Activated CD8-positive, alpha-beta memory T cell treated with anti-CD3 and anti-CD28 coated beads, Interleukin-2, amount 10 ng/mL, durations not matched to agents 7 days and 5 days (primary cell): Measurements from ENCODE around the gene EVX2. TPM values are rescaled to one million over a fixed set of nuclear protein-coding genes. Genes with fewer than 3 reads are reported as not detected.

Experiments
- ATAC-seq: fragments of 150-1000 bp; cut with Tn5 transposase; one replicate; pipeline ENCODE4 v1.10.0; 2021; ENCODE audit warnings: moderate library complexity
- CTCF ChIA-PET: fragments of 350-600 bp; sonication (Branson Sonifier 250); formaldehyde crosslinking; loops from one replicate; lab custom pipeline; 2021; ENCODE audit warnings: antibody characterized with exemption; lab: Charles Lee
- DNase-seq: peaks from one replicate; pipeline ENCODE4 v3.0.0-alpha.2; 2020
- H3K27ac Mint-ChIP-seq: one replicate; pipeline ENCODE4 v1.8.0; 2021; ENCODE audit warnings: mild to moderate bottlenecking, mixed read lengths
- H3K27me3 Mint-ChIP-seq: one replicate; pipeline ENCODE4 v1.8.0; 2021; ENCODE audit warnings: mixed read lengths
- H3K36me3 Mint-ChIP-seq: one replicate; pipeline ENCODE4 v1.8.0; 2021; ENCODE audit warnings: mild to moderate bottlenecking, mixed read lengths
- H3K4me1 Mint-ChIP-seq: one replicate; pipeline ENCODE4 v1.8.0; 2021; ENCODE audit warnings: mixed read lengths
- H3K4me3 Mint-ChIP-seq: one replicate; pipeline ENCODE4 v1.8.0; 2021; ENCODE audit warnings: mild to moderate bottlenecking, moderate library complexity, mixed read lengths
- H3K9me3 Mint-ChIP-seq: one replicate; pipeline ENCODE4 v1.8.0; 2022; ENCODE audit warnings: low read depth, mixed read lengths
- total RNA-seq, 2 experiments: library from RNA; stranded (reverse); gene quantifications; one replicate each; pipeline ENCODE4 v1.2.3, GENCODE V29; 2021

Gene EVX2
- total RNA-seq, 2 experiments from 2014 or later: not detected

DNA sequence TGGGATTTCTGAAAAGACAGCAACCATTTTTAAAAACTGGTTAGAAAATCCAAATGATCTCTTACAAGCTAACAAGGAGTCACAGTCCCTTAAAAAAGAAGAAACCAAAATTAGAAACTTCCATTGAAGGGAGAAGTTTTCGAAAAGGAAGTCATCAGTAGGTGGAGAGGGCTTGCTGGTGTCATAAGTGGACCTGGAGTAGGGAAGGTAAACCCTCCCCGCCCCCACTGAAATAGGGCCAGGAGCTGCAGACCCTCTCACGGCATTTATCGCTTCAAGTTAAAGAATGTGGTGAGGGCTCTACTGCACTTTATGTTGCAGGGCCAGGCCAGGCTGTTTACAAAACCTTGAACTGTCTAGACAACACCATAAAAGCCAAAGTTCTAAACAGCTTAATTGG lies 26.2 kb upstream of the EVX2 start:
- Mint-ChIP-seq H3K9me3 (no peaks in the 10 kb centered on the region), H3K36me3 (peaks cover 5% of the 10 kb centered on the region), H3K27ac (peak overlapping the region; percentile 22), H3K27me3 (peaks cover 85% of the 10 kb centered on the region), H3K4me3 (no peak overlapping the region), H3K4me1 (peaks cover 10% of the 10 kb centered on the region)
- DNase-seq: no peak
- CTCF ChIA-PET: interaction anchor here (0.8 to 2.2 kb wide), 10 partner anchors 12 to 805 kb away, joined by 3 to 8 read pairs (median 3); no protein-coding TSS in a partner anchor
- ATAC-seq: no peak

DNA sequence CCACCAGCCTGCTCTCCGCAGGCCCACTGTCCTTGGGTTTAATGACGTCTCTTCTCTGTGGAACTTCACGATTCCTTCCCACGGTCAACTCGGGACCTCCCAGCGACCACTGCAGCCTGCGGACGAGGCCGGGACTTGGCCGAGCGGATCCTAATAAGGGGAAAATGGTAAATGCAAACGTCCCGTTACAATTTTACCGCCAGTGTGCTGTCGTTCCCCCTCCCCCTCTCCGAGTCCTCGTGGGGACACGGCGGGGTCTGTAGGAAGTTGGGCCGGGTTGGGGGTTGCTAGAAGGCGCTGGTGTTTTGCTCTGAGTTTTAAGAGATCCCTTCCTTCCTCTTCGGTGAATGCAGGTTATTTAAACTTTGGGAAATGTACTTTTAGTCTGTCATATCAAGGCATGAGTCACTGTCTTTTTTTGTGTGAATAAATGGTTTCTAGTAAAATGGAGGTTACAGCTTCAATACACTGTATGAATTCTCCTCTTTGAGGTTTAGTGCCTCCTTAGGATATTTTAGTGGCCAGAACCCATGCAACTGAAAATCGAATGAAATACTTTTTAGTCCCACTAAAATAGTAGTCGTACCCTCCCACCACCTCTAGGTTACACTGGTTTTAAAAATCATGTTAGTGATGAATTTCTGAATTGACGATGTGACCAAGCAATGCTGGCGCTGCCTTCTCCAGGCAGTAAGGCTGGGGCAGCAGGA lies 25.6 kb upstream of the EVX2 start:
- H3K27me3 Mint-ChIP-seq: peaks cover 85% of the 10 kb centered on the region
- H3K9me3 Mint-ChIP-seq: no peaks in the 10 kb centered on the region
- peaks cover 5% of the 10 kb centered on the region for H3K36me3 Mint-ChIP-seq
- ATAC-seq (no peak), DNase-seq (no peak)
- CTCF ChIA-PET: interaction anchor here (0.8 to 1.6 kb wide), 4 partner anchors 22 to 60 kb away, joined by 3 to 4 read pairs (median 4); no protein-coding TSS in a partner anchor
- H3K4me3 Mint-ChIP-seq: peak overlapping the region; percentile 10
- H3K4me1 Mint-ChIP-seq: peaks cover 10% of the 10 kb centered on the region
- H3K27ac Mint-ChIP-seq: peak overlapping the region; percentile 41

- ATAC-seq (no peak), DNase-seq (no peak)
- Mint-ChIP-seq H3K27ac (no peak overlapping the region), H3K27me3 (peaks cover 85% of the 10 kb centered on the region), H3K4me1 (peaks cover 10% of the 10 kb centered on the region), H3K36me3 (peaks cover 5% of the 10 kb centered on the region), H3K9me3 (no peaks in the 10 kb centered on the region), H3K4me3 (no peak overlapping the region)
- CTCF ChIA-PET: no interaction called here
These were observed 24.0 kb upstream of the EVX2 start for GRCh38 chr2:176107731-176108181.

- H3K9me3 Mint-ChIP-seq: no peaks in the 10 kb centered on the region
- peaks cover 10% of the 10 kb centered on the region for H3K4me1 Mint-ChIP-seq
- peaks cover 85% of the 10 kb centered on the region for H3K27me3 Mint-ChIP-seq
- CTCF ChIA-PET: no interaction called here
- H3K27ac Mint-ChIP-seq: peak within 1 kb of the TSS; percentile 75
- DNase-seq (no peak), ATAC-seq (no peak)
- H3K4me3 Mint-ChIP-seq: peak within 1 kb of the TSS; percentile 23
- H3K36me3 Mint-ChIP-seq: peaks cover 5% of the 10 kb centered on the region
These were observed 23.1 kb upstream of the EVX2 start, which contains the start of gene HOXD11 for GRCh38 chr2:176106581-176107539. TSS of gene HOXD11 (plus strand) at chr2:176107280. CDS start at chr2:176107356, 76 bp downstream.

DNA sequence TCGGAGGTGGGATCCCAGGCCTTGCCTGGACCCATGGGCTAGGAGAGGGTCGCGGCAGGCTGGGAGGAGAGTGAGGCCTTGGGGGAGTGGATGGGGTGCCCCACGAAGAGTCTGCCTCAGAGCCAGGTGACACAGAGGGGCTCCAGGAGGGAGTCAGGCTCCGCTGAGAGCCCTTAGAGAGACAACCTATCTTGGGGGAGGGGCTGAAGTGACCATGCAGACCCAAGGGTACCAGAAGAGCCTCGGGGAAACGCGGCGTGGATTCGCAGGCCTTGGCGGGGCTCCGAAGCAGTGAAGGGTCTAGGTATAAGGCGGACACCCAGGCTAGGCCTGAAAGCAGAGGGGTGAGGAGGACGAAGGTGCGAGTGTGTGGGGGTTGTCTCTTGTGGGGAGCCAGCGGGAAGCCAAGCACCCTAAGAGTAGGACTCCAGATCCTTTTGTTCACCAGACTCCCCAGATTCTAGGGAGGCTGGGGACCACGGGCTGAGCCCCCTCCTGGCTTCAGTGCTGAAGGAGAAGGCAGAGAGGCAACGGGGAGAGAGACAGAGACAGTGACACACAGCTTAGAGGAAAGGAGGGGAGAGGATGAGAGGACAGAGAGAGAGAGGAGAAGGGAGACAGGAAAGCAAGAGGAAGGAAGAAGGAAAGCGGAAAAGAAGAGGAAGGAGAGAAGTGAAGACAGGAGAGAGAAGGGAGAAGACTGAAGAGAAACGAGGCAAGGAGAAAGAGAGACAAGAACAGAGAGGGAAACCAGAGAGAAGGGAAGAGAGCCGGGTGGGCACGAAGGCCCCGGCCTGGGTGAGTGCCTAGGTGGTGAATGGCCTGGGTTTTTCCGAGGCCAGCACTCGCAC lies 22.2 kb upstream of the EVX2 start:
- peaks cover 85% of the 10 kb centered on the region for H3K27me3 Mint-ChIP-seq
- H3K27ac Mint-ChIP-seq: peak overlapping the region; percentile 75
- no peak for ATAC-seq
- peaks cover 8% of the 10 kb centered on the region for H3K4me1 Mint-ChIP-seq
- CTCF ChIA-PET: no interaction called here
- no peaks in the 10 kb centered on the region for H3K9me3 Mint-ChIP-seq
- peak overlapping the region; percentile 23 for H3K4me3 Mint-ChIP-seq
- peaks cover 5% of the 10 kb centered on the region for H3K36me3 Mint-ChIP-seq
- no peak for DNase-seq

DNA sequence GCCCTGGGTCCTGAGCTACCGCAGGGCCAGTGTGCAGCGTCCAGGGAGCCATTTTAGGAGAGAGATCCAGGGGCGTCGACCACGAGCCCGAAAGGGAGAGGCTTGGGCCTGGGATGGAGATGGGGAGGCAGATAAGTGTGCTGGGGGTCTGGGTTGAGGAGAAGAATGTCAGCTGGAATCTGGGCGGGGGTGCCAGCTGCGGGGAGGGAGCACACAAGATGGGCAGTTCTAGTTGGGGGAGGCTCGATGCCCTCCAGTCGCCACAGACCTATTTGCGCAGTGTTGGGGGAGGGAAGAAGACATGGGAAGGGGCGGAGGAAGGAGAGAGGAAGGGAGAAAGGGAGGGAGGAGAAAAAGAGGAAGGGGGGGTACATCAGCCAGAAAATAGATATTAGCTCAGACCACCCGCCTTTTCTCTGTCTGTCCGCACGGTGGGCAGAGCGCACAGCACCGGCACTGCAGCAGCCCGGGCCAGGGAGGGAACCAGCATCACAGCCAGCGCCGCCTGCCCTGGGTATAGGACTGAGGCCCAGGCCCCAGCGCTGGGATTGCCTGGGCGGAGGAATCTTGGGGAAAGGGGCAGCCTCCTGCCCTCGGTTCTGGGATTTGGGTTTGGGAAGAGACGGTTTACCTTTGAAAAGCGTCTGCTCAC lies 21.4 kb upstream of the EVX2 start:
- DNase-seq (no peak), ATAC-seq (no peak)
- H3K27ac Mint-ChIP-seq: no peak overlapping the region
- no peak overlapping the region for H3K4me3 Mint-ChIP-seq
- peaks cover 8% of the 10 kb centered on the region for H3K4me1 Mint-ChIP-seq
- H3K9me3 Mint-ChIP-seq: no peaks in the 10 kb centered on the region
- CTCF ChIA-PET: interaction anchor here (0.8 to 1.1 kb wide), 2 partner anchors 17 to 21 kb away, joined by 3 read pairs; no protein-coding TSS in a partner anchor
- H3K27me3 Mint-ChIP-seq: peaks cover 85% of the 10 kb centered on the region
- peaks cover 5% of the 10 kb centered on the region for H3K36me3 Mint-ChIP-seq

DNA sequence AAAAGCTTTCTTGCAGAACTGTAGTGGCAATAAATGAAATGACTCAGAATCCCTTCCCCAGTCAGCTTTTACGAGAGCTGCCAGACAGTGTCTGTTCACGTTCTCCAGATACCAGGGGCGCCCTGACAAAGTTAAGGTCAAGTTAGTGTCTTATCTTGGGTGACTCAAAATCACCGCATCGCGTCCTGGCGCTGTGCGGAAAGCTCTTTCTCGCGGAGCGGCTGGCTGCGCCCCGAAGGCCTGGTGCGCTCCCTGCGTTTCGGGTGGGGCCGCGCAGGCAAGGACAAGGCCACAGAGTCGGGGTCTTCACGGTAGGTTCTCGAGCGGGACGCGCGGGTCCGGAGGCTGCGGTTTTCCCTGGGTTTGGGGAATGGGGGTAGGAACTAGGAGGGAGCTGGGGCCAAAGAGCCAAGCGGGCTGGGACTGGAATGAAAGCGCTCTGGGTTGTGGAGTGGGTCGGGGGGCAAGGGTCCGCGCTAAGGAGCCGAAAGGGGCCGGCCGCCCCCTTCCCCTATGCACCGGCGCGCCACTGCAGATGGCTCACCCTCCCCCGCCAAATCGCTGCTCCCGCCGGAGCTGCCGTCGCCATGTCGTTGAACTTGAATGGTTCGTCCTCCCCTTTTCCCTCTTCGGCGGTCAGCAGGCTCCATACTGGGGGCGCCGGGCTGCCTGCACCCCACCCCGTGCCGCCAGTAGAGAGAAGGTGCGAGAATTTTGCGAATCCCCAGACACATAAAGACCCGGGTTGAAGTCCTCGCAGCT lies 20.7 kb upstream of the EVX2 start:
- DNase-seq (no peak), ATAC-seq (no peak)
- Mint-ChIP-seq H3K9me3 (no peaks in the 10 kb centered on the region), H3K27ac (no peak overlapping the region), H3K27me3 (peaks cover 82% of the 10 kb centered on the region), H3K4me3 (no peak overlapping the region), H3K36me3 (peaks cover 5% of the 10 kb centered on the region), H3K4me1 (peaks cover 8% of the 10 kb centered on the region)
- CTCF ChIA-PET: interaction anchor here (0.8 to 1.1 kb wide), 5 partner anchors 12 to 36 kb away, joined by 3 read pairs; partner anchors contain the start of gene HOXD13

GRCh38 chr2:176103742-176104315 lies 20.1 kb upstream of the EVX2 start:
- Mint-ChIP-seq H3K27ac (no peak overlapping the region), H3K4me1 (peaks cover 6% of the 10 kb centered on the region), H3K27me3 (peaks cover 82% of the 10 kb centered on the region), H3K4me3 (no peak overlapping the region), H3K36me3 (peaks cover 4% of the 10 kb centered on the region), H3K9me3 (no peaks in the 10 kb centered on the region)
- ATAC-seq (no peak), DNase-seq (no peak)
- CTCF ChIA-PET: interaction anchor here (0.9 to 1.0 kb wide), 3 partner anchors 11 to 36 kb away, joined by 3 read pairs; partner anchors contain the start of gene HOXD13

GRCh38 chr2:176103194-176103593 lies 19.4 kb upstream of the EVX2 start:
- H3K27me3 Mint-ChIP-seq: peaks cover 85% of the 10 kb centered on the region
- H3K9me3 Mint-ChIP-seq: no peaks in the 10 kb centered on the region
- CTCF ChIA-PET: interaction anchor here (0.9 to 1.4 kb wide), 4 partner anchors 17 to 37 kb away, joined by 3 read pairs; no protein-coding TSS in a partner anchor
- H3K27ac Mint-ChIP-seq: no peak overlapping the region
- ATAC-seq (no peak), DNase-seq (no peak)
- H3K4me3 Mint-ChIP-seq: no peak overlapping the region
- peaks cover 3% of the 10 kb centered on the region for H3K36me3 Mint-ChIP-seq
- peaks cover 6% of the 10 kb centered on the region for H3K4me1 Mint-ChIP-seq

GRCh38 chr2:176102309-176102866 lies 18.6 kb upstream of the EVX2 start:
- Mint-ChIP-seq H3K27me3 (peaks cover 93% of the 10 kb centered on the region), H3K36me3 (peaks cover 3% of the 10 kb centered on the region), H3K4me1 (peaks cover 11% of the 10 kb centered on the region), H3K4me3 (no peak overlapping the region), H3K27ac (no peak overlapping the region), H3K9me3 (no peaks in the 10 kb centered on the region)
- DNase-seq: no peak
- CTCF ChIA-PET: interaction anchor here (0.7 to 1.4 kb wide), 4 partner anchors 18 to 536 kb away, joined by 3 read pairs; no protein-coding TSS in a partner anchor
- ATAC-seq: no peak

DNA sequence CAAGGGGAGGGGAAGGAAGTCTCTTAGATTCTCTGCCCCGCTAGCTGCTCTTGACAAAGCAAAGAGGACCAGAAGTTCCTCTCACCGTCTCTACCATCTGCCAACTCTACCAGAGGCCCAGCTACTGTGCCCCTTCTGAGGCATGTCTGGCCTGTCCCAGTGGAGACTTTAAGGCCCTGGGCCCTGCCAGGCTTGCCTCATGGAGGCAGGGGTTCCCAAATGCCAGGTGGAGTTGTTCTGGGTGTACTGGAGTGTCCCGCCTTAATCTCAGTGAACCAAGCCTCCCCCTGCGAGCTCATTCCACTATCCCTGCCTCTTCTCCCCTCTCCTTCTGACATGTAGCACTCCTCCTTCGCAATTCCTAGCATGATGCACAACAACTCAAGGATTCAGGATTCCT lies 18.1 kb upstream of the EVX2 start:
- no peak overlapping the region for H3K27ac Mint-ChIP-seq
- no peaks in the 10 kb centered on the region for H3K9me3 Mint-ChIP-seq
- DNase-seq: no peak
- no peak for ATAC-seq
- peaks cover 11% of the 10 kb centered on the region for H3K4me1 Mint-ChIP-seq
- H3K27me3 Mint-ChIP-seq: peaks cover 94% of the 10 kb centered on the region
- no peak overlapping the region for H3K4me3 Mint-ChIP-seq
- peaks cover 3% of the 10 kb centered on the region for H3K36me3 Mint-ChIP-seq
- CTCF ChIA-PET: interaction anchor here (0.7 to 1.4 kb wide), 4 partner anchors 18 to 536 kb away, joined by 3 read pairs; no protein-coding TSS in a partner anchor
